ENCODE data around the gene AHCYL2.

The AHCYL2 gene

DNA sequence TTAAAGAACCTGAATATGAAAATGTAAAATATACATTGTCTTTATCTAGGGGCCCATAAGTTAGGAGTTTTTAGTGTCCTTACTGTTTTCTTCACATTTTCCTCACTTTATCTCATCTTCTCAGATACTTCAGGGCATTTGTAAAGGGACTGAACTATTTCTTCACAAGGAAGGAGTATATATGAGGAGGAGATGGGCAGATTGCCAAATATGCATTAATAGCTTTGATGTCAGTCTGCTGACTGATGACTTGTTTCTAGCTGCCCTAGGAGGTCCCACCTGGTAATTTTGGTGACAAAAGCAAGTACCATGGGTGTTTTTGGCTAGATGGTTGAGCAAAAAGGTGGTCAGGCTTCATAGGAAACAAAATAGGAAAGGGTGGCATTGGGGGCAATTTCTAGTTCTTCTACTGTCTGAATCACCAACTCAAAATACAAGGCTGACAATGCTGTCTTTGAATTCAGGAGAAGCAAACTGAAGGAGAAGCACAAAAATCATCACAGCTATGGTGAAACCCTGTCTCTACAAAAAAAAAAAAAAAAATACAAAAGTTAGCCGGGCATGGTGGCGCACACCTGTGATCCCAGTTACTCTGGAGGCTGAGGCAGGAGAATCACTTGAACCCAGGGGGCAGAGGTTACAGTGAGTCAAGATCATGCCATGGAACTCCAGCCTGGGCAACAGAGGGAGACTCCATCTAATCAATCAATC is 199.0 kb downstream of the AHCYL2 start:
- TF ChIP-seq, protein P1, sequence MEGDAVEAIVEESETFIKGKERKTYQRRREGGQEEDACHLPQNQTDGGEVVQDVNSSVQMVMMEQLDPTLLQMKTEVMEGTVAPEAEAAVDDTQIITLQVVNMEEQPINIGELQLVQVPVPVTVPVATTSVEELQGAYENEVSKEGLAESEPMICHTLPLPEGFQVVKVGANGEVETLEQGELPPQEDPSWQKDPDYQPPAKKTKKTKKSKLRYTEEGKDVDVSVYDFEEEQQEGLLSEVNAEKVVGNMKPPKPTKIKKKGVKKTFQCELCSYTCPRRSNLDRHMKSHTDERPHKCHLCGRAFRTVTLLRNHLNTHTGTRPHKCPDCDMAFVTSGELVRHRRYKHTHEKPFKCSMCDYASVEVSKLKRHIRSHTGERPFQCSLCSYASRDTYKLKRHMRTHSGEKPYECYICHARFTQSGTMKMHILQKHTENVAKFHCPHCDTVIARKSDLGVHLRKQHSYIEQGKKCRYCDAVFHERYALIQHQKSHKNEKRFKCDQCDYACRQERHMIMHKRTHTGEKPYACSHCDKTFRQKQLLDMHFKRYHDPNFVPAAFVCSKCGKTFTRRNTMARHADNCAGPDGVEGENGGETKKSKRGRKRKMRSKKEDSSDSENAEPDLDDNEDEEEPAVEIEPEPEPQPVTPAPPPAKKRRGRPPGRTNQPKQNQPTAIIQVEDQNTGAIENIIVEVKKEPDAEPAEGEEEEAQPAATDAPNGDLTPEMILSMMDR (IDR thresholded peaks at IDR 0.05; ENCODE audit: low read depth, low read length, missing control alignments): no peak
- in situ Hi-C loops (cut with HindIII; ENCODE audit: low sequenced_read_pairs): no loop called here
- no peak overlapping the region for H3K4me3 ChIP-seq (ENCODE audit: low read depth, low read length)
- DNase-seq (ENCODE audit: low read depth): no peak

DNA sequence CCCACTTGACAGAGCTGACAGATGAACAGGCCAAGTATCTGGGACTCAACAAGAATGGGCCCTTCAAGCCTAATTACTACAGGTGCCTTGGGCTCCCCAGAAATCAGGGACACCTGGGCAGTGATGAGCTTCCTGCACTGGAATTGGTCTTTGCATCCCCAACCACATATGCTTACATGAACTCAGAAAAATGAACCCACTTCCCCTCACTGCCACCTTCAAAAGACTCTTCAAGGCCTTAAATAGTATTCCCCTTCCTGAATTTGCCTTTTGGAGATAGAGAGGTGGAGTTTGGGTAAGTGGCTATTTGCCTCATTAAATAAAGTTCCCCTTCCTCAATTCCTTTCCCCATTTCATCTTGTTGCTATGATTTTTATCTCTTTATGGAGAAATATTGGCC is 201.7 kb downstream of the AHCYL2 start:
- TF ChIP-seq, protein P1 (IDR thresholded peaks at IDR 0.05; ENCODE audit: low read depth, low read length, missing control alignments): no peak
- in situ Hi-C loops (cut with HindIII; ENCODE audit: low sequenced_read_pairs): no loop called here

DNA sequence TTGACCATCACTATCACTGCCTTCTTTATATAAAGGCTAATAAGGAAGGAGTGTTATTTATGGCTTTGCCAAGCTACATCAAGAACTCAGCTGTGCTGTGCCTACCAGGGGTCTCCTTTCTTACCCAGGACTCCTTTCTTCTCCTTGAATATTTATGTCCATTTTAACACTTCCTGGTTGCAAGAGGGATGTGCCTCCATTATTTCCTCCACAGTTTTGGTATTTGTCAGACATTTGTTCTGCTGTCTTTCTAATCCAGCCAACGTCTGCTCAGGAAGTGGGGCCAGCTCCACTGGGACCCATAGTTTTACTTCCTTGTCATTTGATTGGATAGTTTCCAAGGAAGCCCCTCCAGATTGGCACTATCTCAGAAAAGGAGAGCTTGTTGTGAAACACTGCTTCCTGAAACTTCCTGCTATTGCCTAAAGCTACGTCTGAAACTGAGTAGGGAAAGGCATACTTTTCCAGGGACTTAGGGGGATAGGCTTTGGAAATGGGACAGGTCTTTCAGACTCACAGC is 202.8 kb downstream of the AHCYL2 start:
- DNase-seq (ENCODE audit: low read depth): no peak
- in situ Hi-C loops (cut with HindIII; ENCODE audit: low sequenced_read_pairs): no loop called here
- no peak overlapping the region for H3K4me3 ChIP-seq (ENCODE audit: low read depth, low read length)
- TF ChIP-seq, protein P1 (IDR thresholded peaks at IDR 0.05; ENCODE audit: low read depth, low read length, missing control alignments): no peak

More for the DNA sequence above, 201.7 kb downstream of the AHCYL2 start:
- no peak for DNase-seq (ENCODE audit: low read depth)
- H3K4me3 ChIP-seq (ENCODE audit: low read depth, low read length): no peak overlapping the region

GRCh38 chr7:129431911-129432643 is 207.2 kb downstream of the AHCYL2 start:
- in situ Hi-C loops (cut with HindIII; ENCODE audit: low sequenced_read_pairs): no loop called here
- no peak overlapping the region for H3K4me3 ChIP-seq (ENCODE audit: low read depth, low read length)
- TF ChIP-seq, protein P1 (IDR thresholded peaks at IDR 0.05; ENCODE audit: low read depth, low read length, missing control alignments): no peak
- no peak for DNase-seq (ENCODE audit: low read depth)

- peak; percentile 23 for DNase-seq (ENCODE audit: low read depth)
- TF ChIP-seq, protein P1 (IDR thresholded peaks at IDR 0.05; ENCODE audit: low read depth, low read length, missing control alignments): peak; percentile 29
- in situ Hi-C loops (cut with HindIII; ENCODE audit: low sequenced_read_pairs): no loop called here
- peak within 1 kb of the TSS; percentile 74 for H3K4me3 ChIP-seq (ENCODE audit: low read depth, low read length)
These were observed 209.2 kb downstream of the AHCYL2 start, which contains the start of gene STRIP2 for GRCh38 chr7:129433847-129434674. STRIP2 (plus strand) TSS chr7:129434432; CDS start chr7:129434473, 41 bp downstream.

Measured in astrocyte of the cerebellum (primary cell).